Stimulated activated CD8-positive, alpha-beta memory T cell treated with anti-CD3 and anti-CD28 coated beads, Interleukin-4, amount 100 ng/mL, for 1 hour (primary cell): ENCODE results near the gene DNAAF3.

Experiments
- DNase-seq, 2 donors: peaks; one replicate each; pipeline ENCODE4 v3.0.0-alpha.2; 2020; ENCODE audit warnings: low read depth in 2 of 2, low spot score in 1 of 2

Gene DNAAF3

GRCh38 chr19:55116859-55117662, 49.4 kb downstream of the DNAAF3 start, which contains the start of gene PPP1R12C:
Gene PPP1R12C (minus strand): TSS chr19:55117637. CDS start chr19:55117543, 94 bp downstream.
- no peak for DNase-seq

GRCh38 chr19:55116232-55116858, 50.1 kb downstream of the DNAAF3 start:
- DNase-seq: peak in 1 of 2 donors; percentile 21

- no peak for DNase-seq
Observed at GRCh38 chr19:55115446-55116065, 50.9 kb downstream of the DNAAF3 start.

DNA sequence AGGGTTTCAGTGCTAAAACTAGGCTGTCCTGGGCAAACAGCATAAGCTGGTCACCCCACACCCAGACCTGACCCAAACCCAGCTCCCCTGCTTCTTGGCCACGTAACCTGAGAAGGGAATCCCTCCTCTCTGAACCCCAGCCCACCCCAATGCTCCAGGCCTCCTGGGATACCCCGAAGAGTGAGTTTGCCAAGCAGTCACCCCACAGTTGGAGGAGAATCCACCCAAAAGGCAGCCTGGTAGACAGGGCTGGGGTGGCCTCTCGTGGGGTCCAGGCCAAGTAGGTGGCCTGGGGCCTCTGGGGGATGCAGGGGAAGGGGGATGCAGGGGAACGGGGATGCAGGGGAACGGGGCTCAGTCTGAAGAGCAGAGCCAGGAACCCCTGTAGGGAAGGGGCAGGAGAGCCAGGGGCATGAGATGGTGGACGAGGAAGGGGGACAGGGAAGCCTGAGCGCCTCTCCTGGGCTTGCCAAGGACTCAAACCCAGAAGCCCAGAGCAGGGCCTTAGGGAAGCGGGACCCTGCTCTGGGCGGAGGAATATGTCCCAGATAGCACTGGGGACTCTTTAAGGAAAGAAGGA, 51.8 kb downstream of the DNAAF3 start:
- no peak for DNase-seq

DNA sequence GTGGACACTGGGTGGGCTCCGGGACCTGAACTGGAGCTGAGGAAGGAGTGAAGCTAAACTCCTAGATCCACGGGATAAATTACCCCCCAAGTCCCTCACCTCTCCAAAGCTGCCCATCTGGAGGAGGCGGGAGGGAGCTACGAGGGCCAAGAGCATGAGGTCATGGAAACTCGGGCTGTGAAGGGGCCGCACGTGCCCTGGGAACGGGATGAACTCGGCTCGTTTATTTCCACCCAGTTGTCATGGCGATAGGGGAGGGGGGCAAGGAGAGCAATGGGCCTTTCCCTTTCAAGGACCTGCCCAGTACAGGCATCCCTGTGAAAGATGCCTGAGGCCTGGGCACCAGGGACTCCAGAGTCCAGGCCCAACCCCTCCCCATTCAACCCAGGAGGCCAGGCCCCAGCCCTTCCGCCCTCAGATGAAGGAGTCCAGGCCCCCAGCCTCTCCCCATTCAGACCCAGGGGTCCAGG, 52.8 kb downstream of the DNAAF3 start:
- DNase-seq: no peak

GRCh38 chr19:55112777-55113569, 53.4 kb downstream of the DNAAF3 start:
- no peak for DNase-seq

- no peak for DNase-seq
Observed at GRCh38 chr19:55112246-55112776, 54.1 kb downstream of the DNAAF3 start.

GRCh38 chr19:55111238-55111831, 55.1 kb downstream of the DNAAF3 start:
- no peak for DNase-seq

- DNase-seq: no peak
Observed at GRCh38 chr19:55109527-55110291, 56.7 kb downstream of the DNAAF3 start.
